Prostate gland (tissue), 2 donors: Measurements from ENCODE around the gene TIMM10. TPM values are rescaled to one million over a fixed set of nuclear protein-coding genes. Genes with fewer than 3 reads are reported as not detected.
A peak's percentile ranks its signal among the peaks of the same experiment; 100 is the strongest.

ENCODE experiments used
- DNase-seq: peaks from one replicate; pipeline ENCODE4 v3.0.0-alpha.2; 2019; ENCODE audit warnings: low spot score
- H3K27ac ChIP-seq, 2 donors: fragments of 200-600 bp; sonication (generic); 2 replicates each; pipeline ENCODE4 v1.5.1; 2017 to 2019
- H3K27me3 ChIP-seq: fragments of 200-600 bp; sonication (generic); replicated peaks from 2 replicates; pipeline ENCODE4 v1.5.1; 2019; ENCODE audit not compliant: insufficient read depth
- H3K36me3 ChIP-seq, 2 donors: fragments of 200-600 bp; sonication (generic); 1 replicate in 1 of 2; 2 replicates in 1 of 2; pipeline versions ENCODE4 v1.5.1 to v1.8.1; 2017 to 2019
- H3K4me1 ChIP-seq: fragments of 200-600 bp; sonication (generic); replicated peaks from 2 replicates; pipeline ENCODE4 v1.5.1; 2019
- H3K4me3 ChIP-seq, 2 donors: fragments of 200-600 bp; sonication (generic); 2 replicates each; pipeline ENCODE4 v1.5.1; 2017 to 2019
- H3K9me3 ChIP-seq: fragments of 200-600 bp; sonication (generic); 2 replicates; pipeline ENCODE4 v1.5.1; 2017
- POLR2A ChIP-seq: fragments of 450-650 bp; IDR thresholded peaks from one replicate; pipeline ENCODE4 v1.6.1; 2016; ENCODE audit warnings: antibody characterized with exemption, mild to moderate bottlenecking
- POLR2AphosphoS5 ChIP-seq: sonication (generic); formaldehyde crosslinking; IDR thresholded peaks from one replicate; pipeline ENCODE4 v1.6.1; 2017; ENCODE audit warnings: antibody characterized with exemption
- WGBS: methylation state at CpG from one replicate; pipeline ENCODE4 v1.1.5; 2018; 5-methylcytosine and 5-hydroxymethylcytosine counted together
- intact Hi-C: fragments of 100-400 bp; cut with DNase I; formaldehyde crosslinking; loops from one replicate; pipeline ENCODE4 v1.14.2; 2022
- total RNA-seq, 2 donors: library from RNA; depleted of rRNA; stranded (reverse); fragments of >200 nt; gene quantifications; one replicate each; pipeline ENCODE4 v1.1.0, GENCODE V29; 2016
- TF ChIP-seq, protein P1 (sequence below), 4 experiments: fragments of 200-600 bp in 2 of 4; fragments of 450-650 bp in 2 of 4; sonication (generic) in 2 of 4; IDR thresholded peaks; 1 replicate in 3 of 4; 2 replicates in 1 of 4; pipeline ENCODE4 v1.5.1; 2016 to 2019; ENCODE audit warnings: antibody characterized with exemption in 4 of 4, mild to moderate bottlenecking in 2 of 4, moderate library complexity in 2 of 4

TIMM10 gene
- total RNA-seq, 2 donors from 2014 or later: 35.2 to 44.3 TPM

DNA sequence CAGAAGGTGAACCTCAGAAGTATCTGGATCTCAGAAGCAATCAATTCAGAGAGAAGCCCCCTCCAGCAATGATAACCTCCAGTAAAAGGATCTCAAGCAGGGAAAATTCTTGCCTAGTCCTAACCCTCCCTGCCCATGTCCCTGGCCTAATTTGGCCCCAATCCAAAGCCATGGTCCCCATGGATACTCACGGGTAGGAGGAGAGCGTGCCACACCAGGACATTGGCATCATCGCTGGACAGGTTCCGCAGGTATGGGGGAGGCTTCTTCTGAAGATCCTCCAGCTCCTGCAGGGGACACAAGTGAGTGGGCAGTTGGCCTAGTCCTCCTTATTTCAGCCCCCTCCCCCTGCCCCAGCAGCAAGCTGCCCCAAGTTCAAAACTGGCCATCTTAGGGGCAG is 29.6 kb upstream of the TIMM10 start:
- intact Hi-C loops: no loop called here
- Histone ChIP-seq H3K9me3 (no peaks in the 10 kb centered on the region), H3K27me3 (no peaks in the 10 kb centered on the region), H3K4me3 (no peak overlapping the region), H3K4me1 (no peaks in the 10 kb centered on the region), H3K36me3 (no peaks in the 10 kb centered on the region), H3K27ac (no peak overlapping the region)
- DNase-seq: peak; percentile 23
- TF ChIP-seq POLR2AphosphoS5 (no peak), POLR2A (no peak)
- TF ChIP-seq, protein P1, sequence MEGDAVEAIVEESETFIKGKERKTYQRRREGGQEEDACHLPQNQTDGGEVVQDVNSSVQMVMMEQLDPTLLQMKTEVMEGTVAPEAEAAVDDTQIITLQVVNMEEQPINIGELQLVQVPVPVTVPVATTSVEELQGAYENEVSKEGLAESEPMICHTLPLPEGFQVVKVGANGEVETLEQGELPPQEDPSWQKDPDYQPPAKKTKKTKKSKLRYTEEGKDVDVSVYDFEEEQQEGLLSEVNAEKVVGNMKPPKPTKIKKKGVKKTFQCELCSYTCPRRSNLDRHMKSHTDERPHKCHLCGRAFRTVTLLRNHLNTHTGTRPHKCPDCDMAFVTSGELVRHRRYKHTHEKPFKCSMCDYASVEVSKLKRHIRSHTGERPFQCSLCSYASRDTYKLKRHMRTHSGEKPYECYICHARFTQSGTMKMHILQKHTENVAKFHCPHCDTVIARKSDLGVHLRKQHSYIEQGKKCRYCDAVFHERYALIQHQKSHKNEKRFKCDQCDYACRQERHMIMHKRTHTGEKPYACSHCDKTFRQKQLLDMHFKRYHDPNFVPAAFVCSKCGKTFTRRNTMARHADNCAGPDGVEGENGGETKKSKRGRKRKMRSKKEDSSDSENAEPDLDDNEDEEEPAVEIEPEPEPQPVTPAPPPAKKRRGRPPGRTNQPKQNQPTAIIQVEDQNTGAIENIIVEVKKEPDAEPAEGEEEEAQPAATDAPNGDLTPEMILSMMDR (IDR thresholded peaks at IDR 0.05): no peak
- 64% methylated on average over 4 of the region's 4 CpGs for WGBS

DNA sequence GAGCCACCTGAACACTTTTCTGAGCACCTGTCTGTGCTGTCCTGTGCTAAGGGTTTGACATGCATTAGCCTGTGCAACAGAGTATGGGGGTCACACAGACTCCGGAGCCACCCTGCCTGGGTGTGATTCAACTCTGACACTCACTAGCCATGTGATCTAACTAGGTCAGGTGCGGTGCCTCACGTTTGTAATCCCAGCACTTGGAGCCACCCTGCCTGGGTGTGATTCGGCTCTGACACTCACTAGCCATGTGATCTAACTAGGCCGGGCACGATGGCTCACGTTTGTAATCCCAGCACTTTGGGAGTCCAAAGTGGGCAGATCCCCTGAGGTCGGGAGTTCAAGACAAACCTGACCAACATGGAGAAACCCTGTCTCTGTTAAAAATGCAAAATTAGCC is 25.5 kb upstream of the TIMM10 start:
- WGBS: 88% methylated on average over 8 of the region's 8 CpGs
- Histone ChIP-seq H3K9me3 (no peaks in the 10 kb centered on the region), H3K27ac (no peak overlapping the region), H3K27me3 (no peaks in the 10 kb centered on the region), H3K4me3 (no peak overlapping the region), H3K4me1 (no peaks in the 10 kb centered on the region), H3K36me3 (no peaks in the 10 kb centered on the region)
- intact Hi-C loops: no loop called here
- DNase-seq: no peak
- TF ChIP-seq, protein P1 (IDR thresholded peaks at IDR 0.05): no peak
- TF ChIP-seq POLR2A (no peak), POLR2AphosphoS5 (no peak)

DNA sequence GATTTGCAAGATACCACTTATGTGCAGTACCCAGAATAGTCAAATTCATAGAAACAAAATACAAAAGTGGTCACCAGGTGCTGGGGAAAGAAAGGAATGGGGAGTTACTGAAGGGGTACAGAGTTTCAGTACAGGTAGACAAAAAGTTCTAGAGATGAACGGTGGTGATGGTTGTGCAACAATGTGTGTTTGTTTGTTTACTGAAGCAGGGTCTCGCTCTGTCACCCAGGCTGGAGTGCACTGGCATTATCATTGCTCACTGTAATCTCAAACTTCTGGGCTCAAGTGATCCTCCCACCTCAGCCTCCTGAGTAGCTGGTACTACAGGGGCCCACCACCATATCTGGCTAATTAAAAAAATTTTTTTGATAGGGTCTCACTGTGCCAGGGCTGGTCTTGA is 24.8 kb upstream of the TIMM10 start:
- Histone ChIP-seq H3K27ac (no peak overlapping the region), H3K9me3 (no peaks in the 10 kb centered on the region), H3K36me3 (no peaks in the 10 kb centered on the region), H3K27me3 (no peaks in the 10 kb centered on the region), H3K4me3 (no peak overlapping the region), H3K4me1 (no peaks in the 10 kb centered on the region)
- WGBS: 78% methylated on average over 2 of the region's 2 CpGs
- DNase-seq: no peak
- TF ChIP-seq, protein P1 (IDR thresholded peaks at IDR 0.05): no peak
- TF ChIP-seq POLR2AphosphoS5: no peak
- no peak for TF ChIP-seq POLR2A
- intact Hi-C loops: no loop called here

DNA sequence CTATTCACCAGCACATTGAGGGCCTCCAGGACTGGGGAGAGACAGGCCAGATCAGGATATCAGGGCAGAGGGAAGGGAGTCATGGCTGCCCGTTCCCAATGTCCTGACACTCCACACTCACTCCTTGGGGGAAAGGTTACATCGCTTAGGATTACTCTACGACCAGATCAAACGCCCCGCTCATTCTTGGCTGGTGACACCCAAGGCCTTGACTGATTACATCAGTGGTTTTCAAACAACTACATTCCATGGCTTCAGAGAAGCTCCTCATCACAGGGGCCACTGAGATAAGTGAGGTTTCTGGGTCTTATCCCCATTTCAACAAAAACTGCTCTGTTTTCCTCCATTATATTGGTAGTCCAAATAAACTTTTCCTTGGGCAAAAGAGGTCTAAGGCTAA is 21.9 kb upstream of the TIMM10 start:
- H3K36me3 ChIP-seq: peaks cover 0 to 6% of the 10 kb centered on the region in 2 donors
- no peaks in the 10 kb centered on the region for H3K4me1 ChIP-seq
- H3K9me3 ChIP-seq: no peaks in the 10 kb centered on the region
- 79% methylated on average over 5 of the region's 5 CpGs for WGBS
- H3K27ac ChIP-seq: no peak overlapping the region
- intact Hi-C loops: no loop called here
- no peak for DNase-seq
- H3K4me3 ChIP-seq: no peak overlapping the region
- TF ChIP-seq, protein P1 (IDR thresholded peaks at IDR 0.05): no peak
- TF ChIP-seq POLR2A (no peak), POLR2AphosphoS5 (no peak)
- no peaks in the 10 kb centered on the region for H3K27me3 ChIP-seq

DNA sequence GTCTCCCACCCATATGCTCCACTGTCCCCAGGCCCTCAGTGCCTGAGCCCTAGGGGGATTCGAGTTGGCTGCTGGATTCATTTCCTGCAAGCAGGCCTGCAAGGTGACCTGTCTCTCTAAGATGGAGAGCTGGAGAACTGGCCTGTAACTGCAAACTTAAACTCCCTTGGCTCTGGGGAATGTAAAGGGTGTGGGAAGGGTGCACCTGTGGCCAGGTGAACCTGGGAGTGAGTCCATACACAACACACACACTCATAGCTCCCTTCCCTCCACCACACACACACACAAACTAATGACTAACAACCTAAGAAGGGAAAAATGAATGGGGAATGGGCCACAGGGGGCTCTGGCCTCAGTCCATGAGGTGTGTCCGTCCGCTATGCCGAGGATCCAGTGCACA is 21.4 kb upstream of the TIMM10 start:
- no peak for DNase-seq
- H3K9me3 ChIP-seq: no peaks in the 10 kb centered on the region
- peaks cover 0 to 6% of the 10 kb centered on the region in 2 donors for H3K36me3 ChIP-seq
- no peaks in the 10 kb centered on the region for H3K27me3 ChIP-seq
- no peaks in the 10 kb centered on the region for H3K4me1 ChIP-seq
- H3K27ac ChIP-seq: no peak overlapping the region
- no peak overlapping the region for H3K4me3 ChIP-seq
- intact Hi-C loops: no loop called here
- 87% methylated on average over 4 of the region's 4 CpGs for WGBS
- TF ChIP-seq POLR2AphosphoS5 (no peak), POLR2A (no peak)
- TF ChIP-seq, protein P1 (IDR thresholded peaks at IDR 0.05): no peak
